CD14-positive monocyte (primary cell): ENCODE results near the gene PCDHB6. TPM values are rescaled to one million over a fixed set of nuclear protein-coding genes. Genes with fewer than 3 reads are reported as not detected.
"Not testable (repeated sequence)": the region's sequence is repeated elsewhere in the genome, so short reads cannot be mapped to it uniquely, and the experiment has no call there.

Source experiments
- DNase-seq, 3 donors: peaks; one replicate each; pipeline ENCODE4 v3.0.0-alpha.2; 2011 to 2022
- H2AFZ ChIP-seq: 2 replicates; pipeline ENCODE4 v1.6.0; 2012; ENCODE audit warnings: mild to moderate bottlenecking, low read depth, low read length, inconsistent platforms; ENCODE audit not compliant: insufficient read depth, poor library complexity, severe bottlenecking
- H3K27ac ChIP-seq, 2 donors: 1 replicate in 1 of 2; 2 replicates in 1 of 2; pipeline ENCODE4 v1.5.1; 2012 to 2013; ENCODE audit warnings: low read length in 2 of 2, control low read depth in 1 of 2, inconsistent platforms in 1 of 2, low read depth in 1 of 2, mild to moderate bottlenecking in 1 of 2
- H3K27me3 ChIP-seq, 2 donors: one replicate each; pipeline versions ENCODE4 v1.6.0 to v1.6.1; 2011 to 2013; ENCODE audit warnings: low read length in 2 of 2; ENCODE audit not compliant: control insufficient read depth in 2 of 2, insufficient read depth in 2 of 2
- H3K36me3 ChIP-seq, 2 donors: replicated peaks in 1 of 2; 1 replicate in 1 of 2; 2 replicates in 1 of 2; pipeline versions ENCODE4 v1.5.1 to v1.6.1; 2012 to 2013; ENCODE audit warnings: low read length in 2 of 2, control low read depth in 1 of 2, inconsistent platforms in 1 of 2, mild to moderate bottlenecking in 1 of 2; ENCODE audit not compliant: insufficient read depth in 2 of 2, control insufficient read depth in 1 of 2
- H3K4me1 ChIP-seq, 2 donors: 1 replicate in 1 of 2; 2 replicates in 1 of 2; pipeline versions ENCODE4 v1.5.1 to v1.6.1; 2012 to 2013; ENCODE audit warnings: low read length in 2 of 2, control low read depth in 1 of 2, inconsistent platforms in 1 of 2, mild to moderate bottlenecking in 1 of 2, moderate library complexity in 1 of 2; ENCODE audit not compliant: insufficient read depth in 2 of 2, control insufficient read depth in 1 of 2
- H3K4me2 ChIP-seq: replicated peaks from 2 replicates; pipeline ENCODE3; 2012; ENCODE audit warnings: low read length, moderate library complexity, mild to moderate bottlenecking; ENCODE audit not compliant: poor library complexity, severe bottlenecking; ENCODE audit errors: extremely low read depth
- H3K4me3 ChIP-seq, 3 experiments: fragments of 200-600 bp in 1 of 3; sonication (generic) in 1 of 3; replicated peaks in 1 of 3; 1 replicate in 2 of 3; 2 replicates in 1 of 3; pipeline ENCODE4 v1.5.1; 2011 to 2013; ENCODE audit warnings: low read length in 3 of 3, mild to moderate bottlenecking in 3 of 3, control low read depth in 2 of 3, low read depth in 2 of 3, inconsistent platforms in 1 of 3, moderate library complexity in 1 of 3
- H3K79me2 ChIP-seq: 2 replicates; pipeline ENCODE4 v1.6.0; 2012; ENCODE audit warnings: mild to moderate bottlenecking, control low read depth, inconsistent platforms, low read length, moderate library complexity; ENCODE audit not compliant: insufficient read depth
- H3K9ac ChIP-seq: 2 replicates; pipeline ENCODE4 v1.6.0; 2017; ENCODE audit warnings: low read length, mild to moderate bottlenecking; ENCODE audit not compliant: insufficient read depth, poor library complexity, severe bottlenecking
- H3K9me3 ChIP-seq, 2 donors: replicated peaks in 1 of 2; 1 replicate in 1 of 2; 2 replicates in 1 of 2; pipeline versions ENCODE4 v1.5.1 to v1.6.1; 2012 to 2013; ENCODE audit warnings: low read length in 2 of 2, control low read depth in 1 of 2; ENCODE audit not compliant: control insufficient read depth in 1 of 2, insufficient read depth in 1 of 2
- H4K20me1 ChIP-seq: 2 replicates; pipeline ENCODE4 v1.6.0; 2012; ENCODE audit warnings: mild to moderate bottlenecking, low read length, control low read depth, moderate library complexity; ENCODE audit not compliant: insufficient read depth
- H3K27ac Mint-ChIP-seq, 7 donors: one replicate each; pipeline ENCODE4 v1.8.0; 2020; ENCODE audit warnings: mild to moderate bottlenecking in 7 of 7, mixed read lengths in 7 of 7, moderate library complexity in 6 of 7, inconsistent platforms in 2 of 7
- H3K27me3 Mint-ChIP-seq, 3 donors: one replicate each; pipeline ENCODE4 v1.8.0; 2021 to 2022; ENCODE audit warnings: low read depth in 3 of 3, mild to moderate bottlenecking in 3 of 3, mixed read lengths in 3 of 3, moderate library complexity in 3 of 3, inconsistent platforms in 1 of 3
- H3K36me3 Mint-ChIP-seq, 2 donors: one replicate each; pipeline ENCODE4 v1.8.0; 2020; ENCODE audit warnings: mixed read lengths in 2 of 2, inconsistent platforms in 1 of 2, mild to moderate bottlenecking in 1 of 2
- H3K4me1 Mint-ChIP-seq: one replicate; pipeline ENCODE4 v1.8.0; 2020; ENCODE audit warnings: mild to moderate bottlenecking, mixed read lengths
- H3K4me3 Mint-ChIP-seq, 2 donors: one replicate each; pipeline ENCODE4 v1.8.0; 2020; ENCODE audit warnings: mild to moderate bottlenecking in 2 of 2, mixed read lengths in 2 of 2, moderate library complexity in 1 of 2
- H3K9me3 Mint-ChIP-seq, 7 donors: one replicate each; pipeline ENCODE4 v1.8.0; 2020 to 2022; ENCODE audit warnings: mixed read lengths in 7 of 7, mild to moderate bottlenecking in 6 of 7, moderate library complexity in 6 of 7, inconsistent platforms in 2 of 7
- WGBS: methylation state at CpG from one replicate; pipeline ENCODE4 v1.1.5; 2013; ENCODE audit warnings: missing lambda C conversion rate; ENCODE audit not compliant: insufficient coverage; 5-methylcytosine and 5-hydroxymethylcytosine counted together
- intact Hi-C, 2 donors: fragments of 100-400 bp; cut with micrococcal nuclease; formaldehyde crosslinking; loops; one replicate each; pipeline versions ENCODE4 v1.15.0 to v1.15.1; 2023
- polyA plus RNA-seq, 3 donors: library from polyadenylated mRNA; depleted of rRNA in 1 of 3; unstranded in 2 of 3; stranded (reverse) in 1 of 3; fragments of 300-500 nt in 2 of 3; fragments of >200 nt in 1 of 3; fragmentation: Illumina TruSeq in 2 of 3; gene quantifications; 1 replicate in 2 of 3; 2 replicates in 1 of 3; pipeline ENCODE4 v1.2.3, GENCODE V29; 2012 to 2021
- TF ChIP-seq, protein P1 (sequence below): fragments of 200-600 bp; IDR thresholded peaks from one replicate; pipeline ENCODE4 v1.8.0; 2022; ENCODE audit warnings: antibody characterized with exemption, mild to moderate bottlenecking

The PCDHB6 gene
- polyA plus RNA-seq, 3 donors: not detected

DNA sequence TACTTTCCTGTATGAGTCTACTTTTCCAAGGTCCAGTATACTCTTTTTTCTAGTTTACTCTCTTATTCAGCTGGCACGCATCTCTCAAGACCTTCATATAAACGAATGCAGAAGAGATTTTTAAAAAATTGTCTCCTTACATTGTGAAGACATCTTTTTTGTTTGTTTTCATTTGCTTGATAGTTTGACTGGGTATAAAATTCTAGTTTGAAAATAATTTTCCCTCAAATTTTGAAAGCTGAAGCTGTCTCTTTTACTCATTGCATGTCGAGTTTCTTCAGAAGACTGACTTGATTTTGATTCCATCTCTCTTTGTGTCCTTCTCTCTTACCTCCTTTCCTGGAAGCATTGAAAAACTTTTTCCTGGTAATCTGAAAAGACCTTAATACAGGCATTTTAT lies 46.5 kb downstream of the PCDHB6 start:
- no peak for DNase-seq
- no peak overlapping the region for H3K27ac Mint-ChIP-seq
- H3K9me3 Mint-ChIP-seq: peaks cover 10 to 59% (median 46%) of the 10 kb centered on the region in 7 donors
- Histone ChIP-seq H3K4me3 (no peak overlapping the region), H3K9ac (no peak overlapping the region), H3K79me2 (no peaks in the 10 kb centered on the region), H4K20me1 (no peaks in the 10 kb centered on the region), H3K9me3 (peaks cover 23 to 49% of the 10 kb centered on the region in 2 donors), H2AFZ (no peak overlapping the region), H3K4me2 (no peak overlapping the region), H3K27ac (no peak overlapping the region), H3K36me3 (no peaks in the 10 kb centered on the region), H3K4me1 (no peaks in the 10 kb centered on the region), H3K27me3 (peaks cover 0 to 21% of the 10 kb centered on the region in 2 donors)
- no peak overlapping the region for H3K4me3 Mint-ChIP-seq
- no peaks in the 10 kb centered on the region for H3K4me1 Mint-ChIP-seq
- WGBS: no CpG with 5 or more reads among the region's 3 CpGs
- intact Hi-C loops: no loop called here
- peaks cover 2 to 22% (median 21%) of the 10 kb centered on the region in 3 donors for H3K27me3 Mint-ChIP-seq
- no peaks in the 10 kb centered on the region for H3K36me3 Mint-ChIP-seq
- TF ChIP-seq, protein P1, sequence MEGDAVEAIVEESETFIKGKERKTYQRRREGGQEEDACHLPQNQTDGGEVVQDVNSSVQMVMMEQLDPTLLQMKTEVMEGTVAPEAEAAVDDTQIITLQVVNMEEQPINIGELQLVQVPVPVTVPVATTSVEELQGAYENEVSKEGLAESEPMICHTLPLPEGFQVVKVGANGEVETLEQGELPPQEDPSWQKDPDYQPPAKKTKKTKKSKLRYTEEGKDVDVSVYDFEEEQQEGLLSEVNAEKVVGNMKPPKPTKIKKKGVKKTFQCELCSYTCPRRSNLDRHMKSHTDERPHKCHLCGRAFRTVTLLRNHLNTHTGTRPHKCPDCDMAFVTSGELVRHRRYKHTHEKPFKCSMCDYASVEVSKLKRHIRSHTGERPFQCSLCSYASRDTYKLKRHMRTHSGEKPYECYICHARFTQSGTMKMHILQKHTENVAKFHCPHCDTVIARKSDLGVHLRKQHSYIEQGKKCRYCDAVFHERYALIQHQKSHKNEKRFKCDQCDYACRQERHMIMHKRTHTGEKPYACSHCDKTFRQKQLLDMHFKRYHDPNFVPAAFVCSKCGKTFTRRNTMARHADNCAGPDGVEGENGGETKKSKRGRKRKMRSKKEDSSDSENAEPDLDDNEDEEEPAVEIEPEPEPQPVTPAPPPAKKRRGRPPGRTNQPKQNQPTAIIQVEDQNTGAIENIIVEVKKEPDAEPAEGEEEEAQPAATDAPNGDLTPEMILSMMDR: no peak

DNA sequence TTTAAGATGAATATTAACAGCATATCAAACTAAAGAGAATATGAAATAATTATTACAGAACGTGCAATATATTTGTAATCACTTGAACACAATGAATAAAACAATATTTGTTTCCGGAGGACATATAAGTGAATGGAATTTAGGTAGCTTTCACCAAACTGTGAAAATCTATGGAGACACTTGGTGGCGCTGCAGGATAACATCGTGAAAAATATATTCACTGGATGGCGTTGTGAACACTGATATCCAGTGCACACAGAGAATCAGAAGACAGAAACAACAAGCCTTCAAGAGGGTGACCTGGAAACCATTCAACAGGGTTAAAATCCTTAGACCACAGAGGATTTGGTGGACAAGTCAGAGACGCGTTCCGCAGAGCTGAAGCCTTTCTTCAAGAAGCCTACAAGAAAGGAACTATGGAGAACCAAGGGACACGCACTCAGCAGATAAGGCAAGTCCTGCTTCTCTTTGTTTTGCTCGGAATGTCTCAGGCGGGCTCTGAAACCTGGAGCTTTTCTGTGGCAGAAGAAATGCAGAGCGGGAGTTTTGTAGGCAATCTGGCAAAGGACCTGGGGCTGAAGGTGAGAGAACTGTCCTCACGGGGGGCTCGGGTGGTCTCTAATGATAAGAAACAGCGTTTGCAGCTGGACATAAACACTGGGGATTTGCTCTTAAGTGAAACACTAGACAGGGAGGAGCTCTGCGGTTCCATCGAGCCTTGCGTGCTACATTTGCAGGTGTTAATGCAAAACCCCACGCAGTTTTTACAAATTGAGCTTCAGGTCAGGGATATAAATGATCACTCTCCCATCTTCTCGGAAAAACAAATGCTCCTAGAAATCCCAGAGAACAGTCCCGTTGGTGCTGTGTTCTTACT lies 49.7 kb downstream of the PCDHB6 start, which contains the start of gene PCDHB11:
Gene PCDHB11, plus strand, starts transcription at position 269 of the 877 bp plus-strand sequence. Its CDS starts 148 bp downstream, at position 417.
- H3K36me3 ChIP-seq: no peaks in the 10 kb centered on the region
- no peak within 1 kb of the TSS for H3K27ac ChIP-seq
- intact Hi-C loops: no loop called here
- no peak for DNase-seq
- H2AFZ ChIP-seq: no peak within 1 kb of the TSS
- peaks cover 35 to 48% of the 10 kb centered on the region in 2 donors for H3K9me3 ChIP-seq
- no peaks in the 10 kb centered on the region for H3K4me1 ChIP-seq
- H3K9ac ChIP-seq: no peak within 1 kb of the TSS
- Mint-ChIP-seq H3K27me3 (peaks cover 11 to 22% (median 21%) of the 10 kb centered on the region in 3 donors), H3K36me3 (no peaks in the 10 kb centered on the region), H3K4me1 (no peaks in the 10 kb centered on the region), H3K4me3 (no peak within 1 kb of the TSS), H3K27ac (no peak within 1 kb of the TSS), H3K9me3 (peaks cover 17 to 52% (median 42%) of the 10 kb centered on the region in 7 donors)
- TF ChIP-seq, protein P1: no peak
- H3K4me3 ChIP-seq: no peak within 1 kb of the TSS
- no peaks in the 10 kb centered on the region for H3K79me2 ChIP-seq
- no peak within 1 kb of the TSS for H3K4me2 ChIP-seq
- H4K20me1 ChIP-seq: no peaks in the 10 kb centered on the region
- WGBS: 45% methylated on average over 15 of the region's 21 CpGs
- H3K27me3 ChIP-seq: peaks cover 0 to 11% of the 10 kb centered on the region in 2 donors

DNA sequence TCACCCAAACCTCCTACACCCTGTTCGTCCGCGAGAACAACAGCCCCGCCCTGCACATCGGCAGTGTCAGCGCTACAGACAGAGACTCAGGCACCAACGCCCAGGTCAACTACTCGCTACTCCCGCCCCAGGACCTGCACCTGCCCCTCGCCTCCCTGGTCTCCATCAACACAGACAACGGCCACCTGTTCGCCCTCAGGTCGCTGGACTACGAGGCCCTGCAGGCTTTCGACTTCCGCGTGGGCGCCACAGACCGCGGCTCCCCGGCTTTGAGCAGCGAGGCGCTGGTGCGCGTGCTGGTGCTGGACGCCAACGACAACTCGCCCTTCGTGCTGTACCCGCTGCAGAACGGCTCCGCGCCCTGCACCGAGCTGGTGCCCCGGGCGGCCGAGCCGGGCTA lies 51.3 kb downstream of the PCDHB6 start:
- DNase-seq, H3K36me3 ChIP-seq, H3K9ac ChIP-seq, intact Hi-C loops, H3K27ac ChIP-seq, H3K27me3 ChIP-seq, H2AFZ ChIP-seq, H3K79me2 ChIP-seq, H3K4me1 Mint-ChIP-seq, H3K4me3 ChIP-seq, H4K20me1 ChIP-seq, H3K36me3 Mint-ChIP-seq, H3K27ac Mint-ChIP-seq, H3K4me2 ChIP-seq, H3K4me1 ChIP-seq: not testable (repeated sequence)
- Mint-ChIP-seq H3K27me3 (peaks cover 12 to 22% (median 20%) of the 10 kb centered on the region in 3 donors), H3K4me3 (peak overlapping the region in 1 of 2 donors; percentile 13), H3K9me3 (peaks cover 19 to 54% (median 41%) of the 10 kb centered on the region in 7 donors)
- peaks cover 33 to 47% of the 10 kb centered on the region in 2 donors for H3K9me3 ChIP-seq
- 26% methylated on average over 9 of the region's 38 CpGs for whole genome bisulfite sequencing
